Renal cortex interstitium (tissue), 11 donors: Measurements from ENCODE around the gene ERC1. TPM values are rescaled to one million over a fixed set of nuclear protein-coding genes. Genes with fewer than 3 reads are reported as not detected.
"Not testable (repeated sequence)": the region's sequence is repeated elsewhere in the genome, so short reads cannot be mapped to it uniquely, and the experiment has no call there.

Experiments used
- DNase-seq, 11 donors: peaks; one replicate each; pipeline ENCODE4 v3.0.0-alpha.2; 2013; ENCODE audit warnings: low read depth in 9 of 11, low spot score in 4 of 11; ENCODE audit errors: extremely low read depth in 1 of 11
- polyA plus RNA-seq, 3 donors: library from polyadenylated mRNA; unstranded; fragments of 120-200 nt; gene quantifications; one replicate each; pipeline ENCODE4 v1.2.1, GENCODE V29; 2013; ENCODE audit not compliant: insufficient read length in 3 of 3

ERC1 gene
- polyA plus RNA-seq, 3 donors = 36.8 to 40.4 (median 38.3) TPM

DNA sequence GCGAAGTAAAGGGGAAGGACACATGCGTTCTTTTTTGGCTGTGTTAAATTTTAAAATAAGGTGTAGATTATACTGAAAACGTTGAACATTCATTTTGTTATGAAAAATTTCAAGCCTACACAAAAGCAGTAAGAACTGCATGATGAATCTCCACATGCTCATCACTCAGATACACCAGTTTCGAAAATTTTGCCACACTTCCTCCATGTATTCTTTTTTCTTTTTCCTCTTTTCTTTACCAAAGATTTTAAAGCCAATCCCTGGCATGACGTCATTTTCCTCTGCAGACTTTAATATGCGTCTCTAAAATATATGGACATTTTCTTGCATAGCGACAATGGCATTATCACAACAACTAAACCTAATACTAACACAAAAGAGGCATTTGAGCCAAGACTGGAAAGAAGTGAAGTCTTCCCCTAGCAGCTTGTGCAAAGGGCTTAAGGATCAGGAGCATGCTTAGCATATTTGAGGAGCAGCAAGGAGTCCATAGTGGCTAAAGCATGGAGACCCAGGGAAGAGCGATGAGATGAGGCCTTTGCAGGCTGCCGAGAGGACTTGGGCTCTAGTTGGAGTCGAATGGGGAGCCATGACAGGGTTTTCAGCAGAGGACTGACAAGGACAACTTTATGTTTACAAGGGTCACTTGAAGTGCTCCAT is 111.9 kb downstream of the ERC1 start:
- DNase-seq = no peak

GRCh38 chr12:1103632-1104031 is 112.6 kb downstream of the ERC1 start:
- no peak for DNase-seq

DNA sequence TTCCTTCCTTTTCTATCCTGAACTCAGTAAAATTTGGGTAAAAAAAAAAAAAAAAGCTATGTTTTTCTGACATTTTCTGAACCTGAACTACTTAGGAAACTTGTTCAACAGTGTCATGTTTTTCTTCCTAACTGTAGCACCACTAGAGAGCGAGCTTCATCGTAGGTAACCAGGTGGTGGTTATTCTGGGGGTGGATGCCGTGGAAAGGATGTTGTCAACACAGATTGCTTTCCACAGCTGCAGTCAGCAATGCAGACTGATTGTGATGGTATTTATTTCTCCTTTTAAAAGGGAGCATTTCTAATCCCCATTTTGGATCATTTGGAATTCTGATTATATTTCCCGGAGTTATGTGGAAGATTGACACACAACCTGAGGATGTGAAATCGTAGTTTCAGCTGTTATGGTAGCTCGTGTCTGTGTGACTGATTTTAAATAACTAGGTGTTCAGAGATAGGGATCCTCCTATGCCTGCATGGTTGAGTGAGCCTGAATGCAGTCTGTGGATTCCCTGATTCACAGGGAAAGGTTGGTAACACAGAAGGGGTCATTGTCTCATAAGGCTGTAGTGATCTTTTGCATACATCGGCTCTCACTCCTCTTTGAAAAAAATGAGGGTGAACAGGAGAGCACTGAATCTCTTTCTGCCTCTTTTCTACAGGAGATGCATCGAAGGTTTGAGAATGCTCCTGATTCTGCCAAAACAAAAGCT is 113.2 kb downstream of the ERC1 start:
- no peak for DNase-seq

DNA sequence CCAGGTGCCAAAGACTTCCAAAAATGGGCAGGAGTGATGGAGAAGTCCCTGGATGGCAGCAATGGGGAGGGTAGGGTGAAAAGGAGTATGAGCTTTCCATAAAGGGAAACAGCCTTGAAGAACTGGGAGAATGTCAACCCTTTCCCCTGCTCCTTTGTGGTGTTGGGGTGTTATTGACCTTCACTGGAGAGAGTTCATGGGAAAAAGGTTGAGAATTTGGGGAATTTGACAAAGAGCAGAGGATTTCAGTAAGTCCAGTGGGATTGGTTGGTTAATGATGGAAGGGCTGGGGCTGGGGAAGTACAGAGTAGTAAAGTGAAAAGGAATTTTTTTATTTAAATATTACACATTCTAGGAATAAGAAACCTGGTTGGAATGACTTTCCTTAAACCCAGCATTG is 116.6 kb downstream of the ERC1 start:
- DNase-seq = no peak

DNA sequence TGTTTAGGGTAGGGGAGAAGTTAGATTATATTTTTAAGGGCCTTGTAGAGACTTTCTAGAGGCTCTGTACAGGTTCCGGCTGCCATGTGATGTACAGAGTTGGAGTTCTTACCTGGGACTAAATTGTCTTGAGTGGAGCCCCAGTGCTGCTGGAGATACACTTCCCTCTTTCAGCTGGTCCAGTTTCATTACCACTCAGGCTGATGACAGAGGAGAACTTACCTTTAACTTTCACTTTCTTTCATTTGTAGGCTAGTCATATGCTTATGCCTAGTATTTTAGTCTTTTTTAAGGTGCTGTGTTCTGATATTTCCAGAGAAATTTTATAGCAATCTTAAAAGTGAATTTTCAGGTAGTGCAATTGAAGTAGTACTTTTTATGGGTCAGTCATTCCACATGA is 117.3 kb downstream of the ERC1 start:
- DNase-seq = no peak

- no peak for DNase-seq
Observed at GRCh38 chr12:1115484-1116231, 124.6 kb downstream of the ERC1 start.

DNA sequence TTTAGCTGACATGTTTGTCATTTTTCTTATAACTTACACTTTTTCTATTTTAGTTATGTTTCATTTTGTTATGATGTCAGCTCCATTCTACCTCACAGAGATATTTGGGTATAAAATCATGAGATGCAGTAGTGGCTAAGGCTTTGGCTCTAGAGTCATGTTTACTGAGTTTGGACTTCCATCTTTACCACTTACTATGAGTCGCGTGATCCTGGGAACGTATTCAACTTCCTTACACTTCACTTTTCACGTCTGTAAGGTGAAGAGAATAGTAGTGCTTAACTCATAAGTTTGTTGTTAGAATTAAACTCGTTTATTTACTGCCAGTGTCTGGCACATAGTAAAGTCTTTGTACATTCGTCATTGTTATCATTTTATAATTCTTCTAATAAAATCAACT is 126.3 kb downstream of the ERC1 start:
- DNase-seq = no peak

DNA sequence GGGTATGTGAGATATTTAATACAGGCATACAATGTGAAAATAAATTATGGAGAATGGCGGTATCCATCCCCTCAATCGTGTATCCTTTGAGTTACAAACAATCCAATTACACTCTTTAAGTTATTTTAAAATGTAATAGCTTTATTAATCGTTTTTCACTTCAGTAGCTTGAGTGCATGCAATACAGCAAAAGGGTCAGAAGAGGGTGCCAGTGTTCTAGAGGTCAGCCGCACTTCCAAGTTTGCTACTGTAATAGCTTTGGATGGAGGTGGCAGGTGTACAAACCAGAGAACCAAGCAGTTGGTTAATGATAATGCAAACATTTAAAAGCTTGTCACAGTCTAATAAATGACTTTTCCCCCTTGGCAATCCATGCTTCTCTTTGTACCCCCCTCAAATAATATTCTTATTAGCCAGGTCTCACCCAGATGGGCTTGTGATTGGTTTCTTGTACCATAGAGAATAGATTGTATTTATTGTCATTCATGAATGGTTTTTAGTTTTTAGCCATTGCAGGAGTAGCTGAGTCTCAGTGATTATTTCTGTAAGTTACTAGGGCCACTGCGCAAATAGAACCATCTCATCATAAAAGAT is 127.0 kb downstream of the ERC1 start:
- DNase-seq = peak; percentile 36 to 79 (median 68)

DNA sequence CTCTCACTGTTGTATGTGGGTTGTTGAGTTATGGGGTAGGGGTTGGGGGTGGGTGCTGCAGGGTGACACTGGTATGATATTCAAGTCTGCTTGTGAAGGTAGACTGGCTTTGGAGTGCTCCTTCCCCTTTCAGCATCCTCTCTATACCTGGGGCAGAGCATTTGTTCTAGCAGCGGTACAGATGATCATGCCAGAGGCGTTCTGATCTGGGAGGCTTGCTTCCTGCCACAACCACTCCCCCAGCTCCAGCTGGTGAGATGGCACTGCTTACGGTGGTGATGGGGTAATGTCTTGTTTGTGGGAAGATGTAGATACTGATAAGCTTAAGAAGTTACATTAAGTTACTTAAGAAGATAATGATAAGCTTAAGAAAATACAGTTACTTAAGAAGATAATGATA is 131.8 kb downstream of the ERC1 start:
- DNase-seq = no peak

DNA sequence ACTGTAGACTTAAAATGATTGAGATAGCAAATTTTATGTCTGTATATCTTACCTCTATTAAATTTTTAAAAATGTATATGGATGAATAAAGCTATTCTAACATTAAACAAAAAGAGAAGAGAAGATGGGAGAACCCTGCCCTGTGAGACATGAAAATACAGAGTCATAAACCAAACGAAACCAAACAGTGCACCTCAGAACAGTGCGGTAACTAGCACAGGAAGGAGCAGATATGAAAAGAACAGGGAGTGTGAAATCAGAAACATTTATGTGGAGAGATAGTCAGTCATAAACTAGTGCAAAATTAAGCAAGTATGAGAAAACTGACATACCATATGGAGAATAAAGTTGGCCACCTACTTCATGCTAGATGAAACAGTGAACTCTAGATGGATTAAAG is 135.1 kb downstream of the ERC1 start:
- no peak for DNase-seq

- no peak for DNase-seq
Observed at GRCh38 chr12:1127021-1127420, 136.0 kb downstream of the ERC1 start.

GRCh38 chr12:1130164-1130563 is 139.1 kb downstream of the ERC1 start:
- DNase-seq = peak in 4 of 11 donors; percentile 3 to 13 (median 8)

DNA sequence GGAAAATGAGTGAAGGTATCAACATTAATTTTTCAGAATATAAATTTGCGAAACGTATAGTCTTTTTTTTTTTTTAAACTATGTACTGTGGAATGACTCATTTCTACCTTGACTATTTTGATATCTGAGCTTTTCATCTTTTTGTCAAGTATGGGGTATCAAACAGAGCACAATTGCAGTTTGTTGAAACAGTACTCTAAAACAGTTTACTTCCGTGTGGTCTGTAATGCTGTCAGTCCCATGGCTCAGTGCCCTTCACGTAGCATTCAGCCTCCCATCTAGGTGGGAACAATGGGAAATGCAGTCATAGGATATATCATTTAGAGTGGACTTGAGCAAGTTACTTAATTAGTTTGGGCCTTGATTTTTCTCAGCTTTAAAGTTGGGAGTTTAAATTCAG is 139.5 kb downstream of the ERC1 start:
- DNase-seq = no peak

DNA sequence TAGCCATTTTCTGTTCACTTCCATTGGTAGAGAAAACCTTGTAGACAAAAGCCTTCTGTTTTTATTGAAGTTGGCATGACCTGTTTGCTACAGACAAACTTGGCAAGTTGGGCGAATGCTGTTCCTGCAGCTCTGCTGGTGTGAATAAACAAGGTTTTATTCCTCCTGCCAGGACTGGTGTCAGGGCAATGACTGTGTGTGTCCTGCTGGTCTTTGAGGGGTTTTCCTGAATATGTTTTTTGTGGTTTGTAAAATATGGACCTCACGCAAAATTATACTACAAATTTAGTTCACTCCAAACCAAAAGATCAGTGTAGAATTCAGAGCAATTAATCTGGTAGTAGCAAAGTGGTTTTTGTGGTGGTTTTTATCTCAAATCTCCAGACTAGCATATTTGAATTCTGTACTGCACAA is 140.8 kb downstream of the ERC1 start:
- DNase-seq = no peak

GRCh38 chr12:1132311-1132710 is 141.3 kb downstream of the ERC1 start:
- no peak for DNase-seq

GRCh38 chr12:1138691-1139090 is 147.7 kb downstream of the ERC1 start:
- DNase-seq = no peak

GRCh38 chr12:1146758-1147157 is 155.7 kb downstream of the ERC1 start:
- DNase-seq = not testable (repeated sequence)

GRCh38 chr12:1147821-1148220 is 156.8 kb downstream of the ERC1 start:
- DNase-seq = no peak

DNA sequence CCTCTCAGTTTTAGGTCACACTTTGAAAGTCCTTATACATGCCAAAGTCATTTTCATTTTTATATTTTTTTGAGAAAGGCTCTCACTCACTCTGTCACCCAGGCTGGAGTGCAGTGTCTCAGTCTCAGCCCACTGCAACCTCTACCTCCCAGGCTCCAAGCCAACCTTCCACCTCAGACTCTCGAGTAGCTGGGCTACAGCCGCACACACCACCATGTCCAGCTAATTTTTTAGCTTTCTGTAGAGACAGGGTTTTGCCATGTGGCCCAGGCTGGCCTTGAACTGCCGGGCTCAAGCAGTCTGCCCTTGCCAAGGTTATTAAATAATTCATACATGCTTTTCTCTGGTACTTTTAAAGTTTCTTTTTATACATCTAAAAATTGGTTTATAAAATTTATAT is 166.0 kb downstream of the ERC1 start:
- no peak for DNase-seq

- DNase-seq = no peak
Observed at GRCh38 chr12:1161197-1161596, 170.2 kb downstream of the ERC1 start.
